ENCODE measurements around the gene AURKAIP1. TPM values are rescaled to one million over a fixed set of nuclear protein-coding genes. Genes with fewer than 3 reads are reported as not detected.

AURKAIP1 gene
- total RNA-seq (10 to 100 TPM; 63.7 to 94.0 (median 73.2) TPM), polyA plus RNA-seq (10 to 100 TPM in 1 of 2 donors, 1 to 10 TPM in 1; 6.0 to 81.3 TPM)
- long read RNA-seq, donor 1, transcript AURKAIP1-202 (4 exons, 1,047 nt) = major isoform, 24 of 30 reads
- long read RNA-seq, donor 1, partial matches to known transcripts = 2 of 30 reads
- long read RNA-seq, donor 1, other reads (novel, unspliced or antisense) = 1 of 30 reads
- long read RNA-seq, donor 2, transcript AURKAIP1-202 (4 exons, 1,047 nt) = major isoform, 86 of 147 reads
- long read RNA-seq, donor 2, transcript AURKAIP1-204 (4 exons, 875 nt) = minor isoform, 32 of 147 reads
- long read RNA-seq, donor 2, transcript AURKAIP1-203 (3 exons, 1,072 nt) = minor isoform, 12 of 147 reads
- long read RNA-seq, donor 2, transcript AURKAIP1-201 (4 exons, 798 nt) = minor isoform, 6 of 147 reads
- long read RNA-seq, donor 2, partial matches to known transcripts = 11 of 147 reads
- long read RNA-seq, donor 2, other reads (novel, unspliced or antisense) = 0 of 147 reads
- long read RNA-seq, donor 3, transcript AURKAIP1-202 (4 exons, 1,047 nt) = major isoform, 57 of 125 reads
- long read RNA-seq, donor 3, transcript AURKAIP1-204 (4 exons, 875 nt) = minor isoform, 27 of 125 reads
- long read RNA-seq, donor 3, transcript AURKAIP1-203 (3 exons, 1,072 nt) = minor isoform, 6 of 125 reads
- long read RNA-seq, donor 3, partial matches to known transcripts = 32 of 125 reads
- long read RNA-seq, donor 3, other reads (novel, unspliced or antisense) = 0 of 125 reads

DNA sequence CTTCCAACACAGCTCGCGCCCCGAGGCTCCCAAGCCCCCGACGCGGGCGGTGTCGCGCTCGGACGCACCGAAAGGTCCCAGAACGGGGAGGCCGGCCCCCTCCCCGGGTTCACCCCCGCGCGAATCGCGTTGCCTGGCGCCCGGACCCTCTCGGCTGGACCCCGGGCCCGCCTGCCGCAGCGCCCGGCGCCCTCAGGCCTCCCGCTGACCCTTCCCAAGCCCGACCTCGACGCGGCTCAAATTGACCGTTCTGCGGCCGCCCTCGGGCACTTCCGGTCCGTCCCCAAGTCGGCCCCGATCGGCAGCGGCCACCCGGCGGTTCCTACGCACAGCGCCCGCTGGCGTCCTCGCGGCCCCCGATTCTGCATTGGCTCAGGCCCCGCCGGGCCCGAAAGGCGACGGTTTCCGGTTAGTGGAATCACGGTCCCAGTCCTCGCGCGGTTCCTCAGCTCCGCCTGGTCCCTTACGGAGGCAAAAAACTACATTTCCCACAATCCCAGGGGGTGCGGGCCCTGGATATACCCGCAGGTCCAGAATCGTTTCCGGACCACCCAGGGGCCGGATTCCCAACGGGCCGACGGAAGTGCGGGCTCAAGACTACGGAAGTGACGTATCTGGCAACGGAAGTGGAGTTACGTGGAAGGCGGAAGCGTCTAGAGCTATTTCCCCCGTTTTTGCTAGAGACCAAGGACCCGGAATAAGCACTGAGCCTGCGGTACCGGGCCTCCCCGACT, at the start of gene AURKAIP1:
AURKAIP1 (minus strand) TSS at position 279 of the 734 bp plus-strand sequence. CDS start 451 bp downstream, outside the sequence.
- intact Hi-C loops (cut with DNase I) = loop anchor here in 2 of 4 donors (10.0 kb wide), 2 partner anchors 130 to 260 kb away; partner anchors contain the start of gene C1orf159 (in 1 of the 2)
- TF ChIP-seq POLR2A (IDR thresholded peaks at IDR 0.05) (peak; percentile 32), EP300 (IDR thresholded peaks at IDR 0.05) (peak; percentile 87)
- TF ChIP-seq, protein P1, sequence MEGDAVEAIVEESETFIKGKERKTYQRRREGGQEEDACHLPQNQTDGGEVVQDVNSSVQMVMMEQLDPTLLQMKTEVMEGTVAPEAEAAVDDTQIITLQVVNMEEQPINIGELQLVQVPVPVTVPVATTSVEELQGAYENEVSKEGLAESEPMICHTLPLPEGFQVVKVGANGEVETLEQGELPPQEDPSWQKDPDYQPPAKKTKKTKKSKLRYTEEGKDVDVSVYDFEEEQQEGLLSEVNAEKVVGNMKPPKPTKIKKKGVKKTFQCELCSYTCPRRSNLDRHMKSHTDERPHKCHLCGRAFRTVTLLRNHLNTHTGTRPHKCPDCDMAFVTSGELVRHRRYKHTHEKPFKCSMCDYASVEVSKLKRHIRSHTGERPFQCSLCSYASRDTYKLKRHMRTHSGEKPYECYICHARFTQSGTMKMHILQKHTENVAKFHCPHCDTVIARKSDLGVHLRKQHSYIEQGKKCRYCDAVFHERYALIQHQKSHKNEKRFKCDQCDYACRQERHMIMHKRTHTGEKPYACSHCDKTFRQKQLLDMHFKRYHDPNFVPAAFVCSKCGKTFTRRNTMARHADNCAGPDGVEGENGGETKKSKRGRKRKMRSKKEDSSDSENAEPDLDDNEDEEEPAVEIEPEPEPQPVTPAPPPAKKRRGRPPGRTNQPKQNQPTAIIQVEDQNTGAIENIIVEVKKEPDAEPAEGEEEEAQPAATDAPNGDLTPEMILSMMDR (IDR thresholded peaks at IDR 0.05) = peak in 2 of 3 donors; percentile 51 to 63
- peaks cover 7% of the 10 kb centered on the region for H3K4me1 ChIP-seq (ENCODE audit: insufficient read depth)
- no peaks in the 10 kb centered on the region for H3K36me3 ChIP-seq
- DNase-seq = peak; percentile 97 to 99 (median 98)
- no peaks in the 10 kb centered on the region for H3K9me3 ChIP-seq
- WGBS, 3 donors = 1% methylated on average over 65 to 85 of the region's 85 CpGs
- H3K27me3 ChIP-seq = no peaks in the 10 kb centered on the region
- H3K4me3 ChIP-seq = peak within 1 kb of the TSS; percentile 100
- peak within 1 kb of the TSS; percentile 87 to 88 for H3K27ac ChIP-seq

DNA sequence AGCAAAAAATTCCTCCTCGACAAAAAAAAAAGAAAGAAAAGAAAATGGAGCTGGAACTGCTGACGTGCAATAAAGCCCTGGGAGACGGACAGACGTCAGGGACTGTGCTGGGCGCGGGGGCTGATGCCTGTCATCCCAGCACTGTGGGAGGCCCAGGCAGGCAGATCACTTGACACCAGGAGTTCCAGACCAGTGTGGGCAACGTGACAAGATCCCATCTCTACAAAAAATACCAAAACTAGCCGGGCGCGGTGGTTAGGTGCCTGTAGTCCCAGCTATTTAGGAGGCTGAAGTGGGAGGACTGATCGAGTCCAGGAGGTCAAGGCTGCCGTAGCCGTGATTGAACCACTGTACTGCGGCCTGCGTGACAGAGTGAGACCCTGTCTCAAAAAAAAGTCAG, 49.7 kb upstream of the AURKAIP1 start:
- no peak for TF ChIP-seq EP300 (IDR thresholded peaks at IDR 0.05)
- TF ChIP-seq, protein P1 (IDR thresholded peaks at IDR 0.05) = no peak
- no peak for TF ChIP-seq POLR2A (IDR thresholded peaks at IDR 0.05)
- intact Hi-C loops (cut with DNase I) = no loop called here
- Histone ChIP-seq H3K4me1 (ENCODE audit: insufficient read depth) (peaks cover 10% of the 10 kb centered on the region), H3K9me3 (no peaks in the 10 kb centered on the region), H3K27me3 (no peaks in the 10 kb centered on the region), H3K4me3 (no peak overlapping the region), H3K27ac (no peak overlapping the region), H3K36me3 (no peaks in the 10 kb centered on the region)
- DNase-seq = no peak
- WGBS, 3 donors = 55 to 69% (median 64%) methylated on average over 15 of the region's 15 CpGs

DNA sequence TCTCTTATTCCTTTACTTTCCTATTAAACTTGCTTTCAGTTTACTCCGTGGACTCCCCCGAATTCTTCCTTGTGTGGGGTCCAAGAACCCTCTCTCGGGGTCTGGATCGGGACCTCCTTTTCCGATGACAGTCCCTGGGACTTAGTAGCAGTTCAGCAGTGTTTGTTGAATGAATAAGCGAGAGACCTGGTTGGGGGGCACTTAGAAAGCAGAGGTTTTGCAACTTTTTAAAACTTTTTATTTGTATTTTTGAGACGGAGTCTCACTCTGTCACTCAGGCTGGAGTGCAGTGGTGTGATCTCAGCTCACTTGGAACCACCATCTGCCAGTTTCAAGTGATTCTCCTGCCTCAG, 48.2 kb upstream of the AURKAIP1 start:
- H3K9me3 ChIP-seq = no peaks in the 10 kb centered on the region
- DNase-seq = no peak
- no peak overlapping the region for H3K27ac ChIP-seq
- H3K4me3 ChIP-seq = no peak overlapping the region
- TF ChIP-seq, protein P1 (IDR thresholded peaks at IDR 0.05) = no peak
- no peak for TF ChIP-seq POLR2A (IDR thresholded peaks at IDR 0.05)
- no peak for TF ChIP-seq EP300 (IDR thresholded peaks at IDR 0.05)
- WGBS, 3 donors = 64 to 75% (median 67%) methylated on average over 7 of the region's 7 CpGs
- no peaks in the 10 kb centered on the region for H3K36me3 ChIP-seq
- intact Hi-C loops (cut with DNase I) = no loop called here
- peaks cover 9% of the 10 kb centered on the region for H3K4me1 ChIP-seq (ENCODE audit: insufficient read depth)
- no peaks in the 10 kb centered on the region for H3K27me3 ChIP-seq

Measured in ovary (tissue), 10 donors.